ENCODE data around the gene MRPS25.

Gene MRPS25

GRCh38 chr3:15064835-15065549, at the start of gene MRPS25:
Gene MRPS25, minus strand, starts transcription at chr3:15065315. Its CDS starts 121 bp downstream, at chr3:15065194.
- DNase-seq, result peak; percentile 48

- DNase-seq, result no peak
Measured at GRCh38 chr3:15113884-15114283, 48.8 kb upstream of the MRPS25 start.

- peak; percentile 46 for DNase-seq
Measured at GRCh38 chr3:15113471-15113870, 48.4 kb upstream of the MRPS25 start.

GRCh38 chr3:15112011-15112410, 46.9 kb upstream of the MRPS25 start:
- DNase-seq, result no peak

- no peak for DNase-seq
Measured at GRCh38 chr3:15110206-15110605, 45.1 kb upstream of the MRPS25 start.

GRCh38 chr3:15108869-15109268, 43.8 kb upstream of the MRPS25 start:
- no peak for DNase-seq

GRCh38 chr3:15108082-15108545, 43.0 kb upstream of the MRPS25 start:
- DNase-seq, result no peak

- DNase-seq, result no peak
Measured at GRCh38 chr3:15107075-15107947, 42.2 kb upstream of the MRPS25 start.

- no peak for DNase-seq
Measured at GRCh38 chr3:15102836-15103235, 37.7 kb upstream of the MRPS25 start.

GRCh38 chr3:15102256-15102655, 37.1 kb upstream of the MRPS25 start:
- DNase-seq, result no peak

- no peak for DNase-seq
Measured at GRCh38 chr3:15099364-15100098, 34.4 kb upstream of the MRPS25 start.

- DNase-seq, result peak; percentile 38
Measured at GRCh38 chr3:15098503-15099363, 33.6 kb upstream of the MRPS25 start, which contains the start of gene RBSN. Gene RBSN, minus strand, starts transcription at chr3:15099148. Its CDS starts 3,028 bp downstream, at chr3:15096120.

- DNase-seq, result no peak
Measured at GRCh38 chr3:15097891-15098290, 32.8 kb upstream of the MRPS25 start.

GRCh38 chr3:15096046-15096445, 30.9 kb upstream of the MRPS25 start:
- DNase-seq, result no peak

- no peak for DNase-seq
Measured at GRCh38 chr3:15094187-15094875, 29.2 kb upstream of the MRPS25 start.

GRCh38 chr3:15092686-15093085, 27.6 kb upstream of the MRPS25 start:
- no peak for DNase-seq

- DNase-seq, result no peak
Measured at GRCh38 chr3:15091575-15091974, 26.5 kb upstream of the MRPS25 start.

- no peak for DNase-seq
Measured at GRCh38 chr3:15089201-15089600, 24.1 kb upstream of the MRPS25 start.

- no peak for DNase-seq
Measured at GRCh38 chr3:15086699-15087098, 21.6 kb upstream of the MRPS25 start.

GRCh38 chr3:15086263-15086662, 21.1 kb upstream of the MRPS25 start:
- DNase-seq, result no peak

GRCh38 chr3:15083252-15083651, 18.1 kb upstream of the MRPS25 start:
- no peak for DNase-seq
